AG10803 (cell line): ENCODE results near the gene GABARAPL1.
A peak's percentile ranks its signal among the peaks of the same experiment; 100 is the strongest.
"Not testable (repeated sequence)": the region's sequence is repeated elsewhere in the genome, so short reads cannot be mapped to it uniquely, and the experiment has no call there.

Source experiments
- DNase-seq: peaks from one replicate; pipeline ENCODE4 v3.0.0; 2010; ENCODE audit warnings: low read depth
- H3K4me3 ChIP-seq: 2 replicates; pipeline ENCODE4 v1.5.1; 2011; ENCODE audit warnings: mild to moderate bottlenecking, low read length, control low read depth
- TF ChIP-seq, protein P1 (sequence below): conservative IDR thresholded peaks from 2 replicates; pipeline ENCODE4 v1.5.1; 2011; ENCODE audit warnings: mild to moderate bottlenecking, low read length, control low read depth, inconsistent platforms

GABARAPL1 gene

DNA sequence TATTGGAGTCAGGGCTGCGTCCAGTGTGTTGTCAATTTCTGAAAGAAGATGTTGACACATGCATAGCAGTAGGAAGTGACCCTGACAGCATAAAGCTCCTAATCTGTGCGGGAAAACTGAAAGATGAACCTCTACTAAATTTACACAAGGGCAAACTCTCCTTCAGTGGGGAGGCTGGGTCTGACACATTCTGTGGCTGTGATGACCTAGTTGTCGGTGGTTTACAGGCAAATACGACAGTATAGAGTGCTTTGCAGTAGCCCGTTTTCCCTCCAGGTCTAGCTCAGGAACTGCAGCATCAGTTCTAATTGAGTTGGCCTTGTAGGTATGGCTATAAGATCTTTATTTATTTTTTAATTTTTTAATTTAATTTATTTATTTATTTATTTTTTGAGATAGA is 14.8 kb upstream of the GABARAPL1 start:
- no peak overlapping the region for H3K4me3 ChIP-seq
- DNase-seq = no peak
- TF ChIP-seq, protein P1, sequence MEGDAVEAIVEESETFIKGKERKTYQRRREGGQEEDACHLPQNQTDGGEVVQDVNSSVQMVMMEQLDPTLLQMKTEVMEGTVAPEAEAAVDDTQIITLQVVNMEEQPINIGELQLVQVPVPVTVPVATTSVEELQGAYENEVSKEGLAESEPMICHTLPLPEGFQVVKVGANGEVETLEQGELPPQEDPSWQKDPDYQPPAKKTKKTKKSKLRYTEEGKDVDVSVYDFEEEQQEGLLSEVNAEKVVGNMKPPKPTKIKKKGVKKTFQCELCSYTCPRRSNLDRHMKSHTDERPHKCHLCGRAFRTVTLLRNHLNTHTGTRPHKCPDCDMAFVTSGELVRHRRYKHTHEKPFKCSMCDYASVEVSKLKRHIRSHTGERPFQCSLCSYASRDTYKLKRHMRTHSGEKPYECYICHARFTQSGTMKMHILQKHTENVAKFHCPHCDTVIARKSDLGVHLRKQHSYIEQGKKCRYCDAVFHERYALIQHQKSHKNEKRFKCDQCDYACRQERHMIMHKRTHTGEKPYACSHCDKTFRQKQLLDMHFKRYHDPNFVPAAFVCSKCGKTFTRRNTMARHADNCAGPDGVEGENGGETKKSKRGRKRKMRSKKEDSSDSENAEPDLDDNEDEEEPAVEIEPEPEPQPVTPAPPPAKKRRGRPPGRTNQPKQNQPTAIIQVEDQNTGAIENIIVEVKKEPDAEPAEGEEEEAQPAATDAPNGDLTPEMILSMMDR = no peak

DNA sequence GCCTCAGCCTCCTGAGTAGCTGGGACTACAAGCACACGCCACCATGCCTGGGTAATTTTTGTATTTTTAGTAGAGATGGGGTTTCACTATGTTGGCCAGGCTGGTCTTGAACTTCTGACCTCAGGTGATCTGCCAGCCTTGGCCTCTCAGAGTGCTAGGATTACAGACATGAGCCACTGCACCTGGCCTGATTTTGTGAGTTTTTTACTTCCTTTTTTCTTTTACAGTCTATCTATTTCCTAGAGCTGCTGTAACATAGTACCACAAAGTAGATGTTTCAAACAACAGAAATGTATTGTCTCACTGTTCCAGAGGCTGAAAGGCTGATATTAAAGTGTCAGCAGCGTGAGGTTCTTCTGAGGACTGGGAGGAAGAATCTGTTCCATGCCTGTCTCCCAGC is 8.2 kb upstream of the GABARAPL1 start:
- not testable (repeated sequence) for H3K4me3 ChIP-seq, DNase-seq

DNA sequence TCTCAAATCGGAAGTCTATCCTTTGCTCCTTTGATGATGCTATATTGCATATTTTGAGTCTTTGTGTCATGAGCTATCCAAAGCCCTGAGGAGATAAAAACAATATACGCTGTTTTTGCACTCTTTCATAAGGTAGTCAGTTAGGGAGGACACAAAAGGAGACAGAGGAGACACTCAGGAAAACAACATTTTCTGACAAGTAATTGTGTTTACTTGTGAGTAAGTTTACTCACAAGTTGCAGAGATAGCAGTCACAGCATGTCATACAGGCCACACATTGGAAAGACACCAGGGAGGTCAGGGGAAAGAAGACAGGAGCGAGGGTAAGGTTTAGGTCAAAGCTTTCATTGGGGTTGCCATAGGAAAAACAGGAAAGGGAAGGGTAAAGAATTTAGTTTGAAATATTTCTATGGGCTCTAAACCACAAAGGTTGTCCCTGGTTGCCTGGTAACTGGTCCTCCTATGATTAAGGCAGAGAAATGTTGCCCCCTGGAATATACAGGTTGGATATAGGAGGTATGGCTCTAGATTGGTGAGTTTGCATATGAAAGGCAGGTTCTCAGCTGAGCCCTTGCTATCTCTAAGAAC is 7.4 kb upstream of the GABARAPL1 start:
- H3K4me3 ChIP-seq = no peak overlapping the region
- TF ChIP-seq, protein P1 = no peak
- DNase-seq = peak; percentile 56

DNA sequence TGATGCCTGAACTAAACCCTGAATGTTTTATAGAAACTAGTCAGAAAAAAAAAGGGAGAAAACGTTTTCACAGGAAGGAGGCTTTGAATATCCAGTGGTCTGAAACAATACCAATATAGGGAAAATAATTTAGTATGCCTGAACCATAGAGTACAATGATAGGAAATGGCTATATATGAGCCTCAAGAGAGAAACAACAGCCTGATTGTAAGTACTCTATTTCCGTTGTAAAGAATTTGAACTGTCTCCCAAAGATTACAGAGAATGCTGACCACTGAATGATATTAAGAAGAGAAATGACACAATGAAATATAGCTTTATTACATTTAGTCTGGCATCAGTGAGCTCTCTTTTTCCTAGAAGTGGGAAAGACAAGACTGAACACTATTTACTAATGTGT is 5.5 kb upstream of the GABARAPL1 start:
- TF ChIP-seq, protein P1 = no peak
- H3K4me3 ChIP-seq = no peak overlapping the region
- no peak for DNase-seq

DNA sequence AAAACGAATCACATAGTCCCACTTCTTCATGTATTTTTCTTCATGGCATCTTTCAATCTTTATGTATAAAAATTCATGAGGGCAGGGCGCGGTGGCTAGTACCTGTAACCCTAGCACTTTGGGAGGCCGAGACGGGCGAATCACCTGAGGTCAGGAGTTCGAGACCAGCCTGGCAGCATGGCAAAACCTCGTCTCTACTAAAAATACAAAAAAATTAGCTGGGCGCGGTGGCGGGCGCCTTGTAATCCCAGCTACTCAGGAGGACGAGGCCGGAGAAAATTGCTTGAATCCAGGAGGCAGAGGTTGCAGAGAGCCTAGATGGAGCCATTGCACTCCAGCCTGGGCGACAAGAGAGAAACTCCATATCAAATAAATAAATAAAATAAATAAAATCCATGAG is 2.5 kb upstream of the GABARAPL1 start:
- TF ChIP-seq, protein P1 = no peak
- DNase-seq = no peak
- H3K4me3 ChIP-seq = no peak overlapping the region

DNA sequence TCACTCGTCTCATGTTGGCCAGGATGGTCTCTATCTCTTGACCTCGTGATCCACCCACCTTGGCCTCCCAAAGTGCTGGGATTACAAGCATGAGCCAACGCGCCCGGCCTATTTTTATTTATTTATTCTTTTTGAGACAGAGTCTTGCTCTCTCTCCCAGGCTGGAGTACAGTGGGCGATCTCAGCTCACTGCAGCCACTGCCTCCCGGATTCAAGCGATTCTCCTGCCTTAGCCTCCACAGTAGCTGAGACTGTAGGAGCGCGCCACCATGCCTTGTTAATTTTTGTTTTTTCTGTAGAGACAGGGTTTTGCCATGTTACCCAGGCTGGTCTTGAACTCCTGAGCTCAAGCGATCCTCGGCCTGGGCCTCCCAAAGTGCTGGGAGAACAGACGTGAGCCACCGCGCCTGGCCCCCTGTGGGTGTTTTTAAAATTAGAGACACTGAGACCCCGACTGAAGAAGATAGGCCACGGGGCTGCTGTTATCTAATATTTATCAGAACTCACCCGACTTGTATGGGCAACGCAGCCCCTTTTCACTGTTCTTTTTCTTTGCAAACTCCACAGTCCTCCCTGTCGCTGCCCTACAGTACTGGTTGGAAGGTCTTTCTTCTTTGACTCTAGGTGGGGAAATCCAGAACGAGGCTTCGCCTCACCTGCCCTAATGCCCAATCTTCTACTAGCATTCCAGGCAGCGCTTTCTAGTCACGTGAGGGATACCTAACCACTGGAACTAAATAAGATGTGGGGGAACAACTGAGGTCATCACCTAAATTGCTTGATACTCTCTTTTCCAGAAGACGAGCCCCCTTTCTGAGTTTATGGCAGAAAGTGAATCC is 1.4 kb upstream of the GABARAPL1 start:
- TF ChIP-seq, protein P1 = no peak
- no peak overlapping the region for H3K4me3 ChIP-seq
- no peak for DNase-seq

DNA sequence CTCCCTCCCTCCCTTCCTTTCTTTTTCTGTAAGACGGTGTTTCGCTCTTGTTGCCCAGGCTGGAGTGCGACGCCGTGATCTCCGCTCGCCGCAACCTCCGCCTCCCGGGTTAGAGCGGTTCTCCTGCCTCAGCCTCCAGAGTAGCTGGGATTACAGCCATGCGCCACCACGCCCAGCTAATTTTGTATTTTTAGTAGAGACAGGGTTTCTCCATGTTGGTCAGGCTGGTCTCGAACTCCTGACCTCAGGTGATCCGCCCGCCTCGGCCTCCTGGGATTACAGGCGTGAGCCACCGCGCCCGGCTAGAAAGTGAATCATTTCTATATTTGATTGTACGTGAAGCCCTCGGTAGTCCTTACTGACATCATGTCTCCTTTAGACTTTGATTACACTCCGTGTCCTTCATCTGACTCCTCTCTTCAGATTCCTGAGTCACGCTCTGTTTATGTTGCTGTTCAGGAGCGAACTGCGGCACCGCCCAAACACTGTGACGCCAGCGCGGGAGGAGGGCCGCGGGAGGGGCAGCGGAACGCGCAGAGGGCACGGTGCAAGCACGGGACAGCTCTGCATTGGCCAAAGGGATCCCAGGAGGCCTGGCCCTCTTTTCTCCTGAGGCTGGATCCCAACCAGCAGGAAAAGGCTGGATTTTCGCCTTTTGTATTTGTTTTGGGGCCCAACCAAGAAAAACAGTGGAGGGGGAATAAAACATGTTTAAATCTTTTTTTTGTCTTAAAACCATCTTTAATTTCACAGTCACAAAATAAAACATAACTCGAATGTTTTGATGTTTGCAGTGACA is 538 bp upstream of the GABARAPL1 start:
- TF ChIP-seq, protein P1 = no peak

More for the DNA sequence above, 538 bp upstream of the GABARAPL1 start:
- peak overlapping the region; percentile 99 for H3K4me3 ChIP-seq
- peak; percentile 99 for DNase-seq
